Stimulated activated CD4-positive, alpha-beta T cell treated with anti-CD3 and anti-CD28 coated beads, Interleukin-4, amount 100 ng/mL, for 1 hour (primary cell): ENCODE measurements around the gene ZNF701.
"Not testable (repeated sequence)": the region's sequence is repeated elsewhere in the genome, so short reads cannot be mapped to it uniquely, and the experiment has no call there.

Experiments
- DNase-seq: peaks from one replicate; pipeline ENCODE4 v3.0.0-alpha.2; 2020

Gene ZNF701

GRCh38 chr19:52570000-52570861 lies at the start of gene ZNF701:
Gene ZNF701 (plus strand): TSS chr19:52570287. CDS start chr19:52574148, 3,861 bp downstream.
- peak; percentile 94 for DNase-seq

DNA sequence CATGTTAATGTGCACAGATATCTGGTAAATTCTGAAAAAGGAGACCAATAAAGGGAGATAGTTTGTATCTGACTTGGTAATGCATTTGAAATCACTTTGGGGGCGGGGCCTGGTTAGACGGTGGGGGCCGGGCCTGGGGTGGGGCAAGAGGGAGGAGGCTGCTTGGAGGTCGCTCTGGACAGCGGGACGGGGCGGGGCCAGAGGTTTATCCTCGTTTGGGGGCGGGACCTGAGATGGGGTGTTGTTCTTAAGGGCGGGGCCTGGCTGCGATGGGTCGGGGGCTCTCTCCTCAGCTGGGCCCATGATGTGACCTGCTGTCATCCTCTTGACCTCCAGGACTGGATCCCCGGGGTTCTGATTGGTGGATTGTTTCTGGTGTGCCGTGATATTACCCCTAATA lies 47.5 kb upstream of the ZNF701 start:
- DNase-seq = no peak

DNA sequence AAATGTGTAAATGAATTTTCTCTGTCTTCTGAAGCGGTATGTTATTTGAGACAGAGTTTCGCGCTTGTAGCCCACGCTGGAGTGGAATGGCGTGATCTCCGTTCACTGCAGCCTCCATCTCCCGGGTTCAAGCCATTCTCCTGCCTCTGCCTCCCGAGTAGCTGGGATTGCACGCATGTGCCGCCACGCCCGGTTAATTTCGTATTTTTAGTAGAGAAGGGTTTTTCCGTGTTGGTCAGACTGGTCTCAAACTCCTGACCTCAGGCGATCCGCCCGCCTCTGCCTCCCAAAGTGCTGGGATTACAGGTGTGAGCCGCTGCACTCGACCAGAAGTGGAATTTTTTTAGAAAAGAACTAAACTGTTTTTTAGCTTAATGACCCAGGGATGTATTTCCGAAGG lies 46.0 kb upstream of the ZNF701 start:
- no peak for DNase-seq

GRCh38 chr19:52527134-52527955 lies 42.7 kb upstream of the ZNF701 start, which contains the start of gene ZNF808:
Gene ZNF808 (plus strand): TSS chr19:52527668. CDS start chr19:52543285, 15,617 bp downstream.
- peak; percentile 98 for DNase-seq

DNA sequence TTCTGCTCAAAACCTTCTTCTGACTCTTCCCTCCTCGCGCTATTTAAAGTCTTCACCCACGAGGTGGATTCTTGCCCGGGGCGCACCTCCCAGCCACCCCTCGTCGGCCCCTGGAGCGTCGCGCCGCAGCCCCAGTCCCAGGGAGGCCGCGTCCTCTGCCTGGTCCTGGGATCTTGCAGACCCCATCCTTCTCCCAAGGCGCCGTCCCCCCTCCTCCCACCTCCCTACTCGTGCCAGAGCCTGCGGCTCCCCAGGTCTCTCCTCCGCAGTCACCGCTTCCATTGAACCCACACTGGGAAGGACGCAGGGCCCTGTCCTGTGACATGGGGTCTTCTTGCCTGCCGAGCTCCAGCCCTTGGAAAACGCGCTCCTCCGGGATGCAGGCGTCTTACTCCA lies 42.1 kb upstream of the ZNF701 start:
- no peak for DNase-seq

GRCh38 chr19:52532480-52532879 lies 37.6 kb upstream of the ZNF701 start:
- no peak for DNase-seq

DNA sequence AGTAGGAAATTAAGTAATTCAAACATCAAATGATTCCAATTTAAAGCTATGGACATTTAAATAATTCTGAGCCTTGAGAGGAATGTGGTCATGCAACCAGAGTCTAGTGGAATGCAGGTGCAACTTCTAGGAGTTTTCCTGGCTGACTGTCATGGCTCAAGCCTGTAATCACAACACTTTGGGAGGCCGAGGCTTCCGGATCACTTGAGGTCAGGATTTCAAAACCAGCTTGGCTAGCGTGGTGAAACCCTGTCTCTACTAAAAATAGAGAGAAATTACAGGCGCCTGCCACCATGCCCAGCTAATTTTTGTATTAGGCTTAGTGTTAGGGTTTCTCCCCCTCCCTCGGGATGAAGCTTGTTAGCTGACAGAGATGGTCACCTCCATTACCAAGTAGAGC lies 36.2 kb upstream of the ZNF701 start:
- DNase-seq = no peak

- peak; percentile 11 for DNase-seq
Measured at GRCh38 chr19:52535385-52535770, 34.7 kb upstream of the ZNF701 start.

DNA sequence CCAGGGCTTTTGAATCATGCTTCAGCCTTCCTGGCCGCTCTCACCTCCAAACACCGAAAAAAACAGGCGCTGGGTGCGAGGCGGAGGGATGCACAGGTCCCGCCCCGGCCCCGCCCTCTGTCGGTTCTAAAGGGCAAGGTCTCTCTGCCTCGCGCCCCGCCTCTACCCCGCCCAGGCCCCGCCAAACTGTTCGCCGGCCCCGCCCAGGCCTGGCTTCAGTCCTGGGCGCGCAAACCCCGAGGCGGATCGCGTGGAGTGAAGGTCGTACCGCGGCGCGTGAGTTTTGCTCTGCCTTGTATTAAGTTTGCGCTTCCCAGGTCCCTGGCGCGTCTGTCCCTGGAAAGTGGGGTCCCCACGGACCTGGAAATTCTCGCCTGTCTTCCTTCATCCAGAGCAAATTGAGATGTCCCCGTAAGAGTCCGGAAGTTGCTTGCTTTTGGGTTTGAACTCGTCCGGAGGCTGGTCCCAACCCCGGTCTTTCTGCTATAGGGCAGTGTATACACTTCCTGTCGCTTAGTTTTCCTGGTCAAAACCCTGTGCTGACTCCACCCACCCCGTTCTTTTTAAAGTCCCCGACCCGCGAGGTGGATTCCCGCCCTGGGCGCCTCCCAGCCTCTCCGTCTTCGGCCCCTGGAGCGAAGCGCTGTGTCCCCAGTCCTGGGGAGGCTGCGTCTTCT lies 34.2 kb upstream of the ZNF701 start:
- peak; percentile 94 for DNase-seq

DNA sequence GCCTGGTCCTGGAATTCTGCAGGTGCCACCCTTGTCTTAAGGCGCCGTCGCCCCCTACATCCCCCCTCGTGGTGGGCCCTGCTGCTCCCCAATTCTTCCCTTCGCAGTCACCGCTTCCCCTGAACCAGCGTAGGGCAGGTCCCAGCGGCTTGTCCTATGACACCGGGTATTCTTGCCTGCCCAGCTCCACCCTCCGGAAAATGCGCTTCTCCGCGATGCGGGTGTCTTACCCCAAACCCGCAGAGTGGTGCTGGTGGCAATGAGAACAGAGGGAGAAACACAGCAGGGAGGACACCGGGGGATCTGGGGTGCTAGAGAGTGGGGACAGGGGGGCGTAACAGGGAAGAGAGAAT lies 33.7 kb upstream of the ZNF701 start:
- DNase-seq = peak; percentile 30

- DNase-seq = not testable (repeated sequence)
Measured at GRCh38 chr19:52538815-52539214, 31.3 kb upstream of the ZNF701 start.

- DNase-seq = not testable (repeated sequence)
Measured at GRCh38 chr19:52541176-52541575, 28.9 kb upstream of the ZNF701 start.

GRCh38 chr19:52541608-52542007 lies 28.5 kb upstream of the ZNF701 start:
- no peak for DNase-seq

DNA sequence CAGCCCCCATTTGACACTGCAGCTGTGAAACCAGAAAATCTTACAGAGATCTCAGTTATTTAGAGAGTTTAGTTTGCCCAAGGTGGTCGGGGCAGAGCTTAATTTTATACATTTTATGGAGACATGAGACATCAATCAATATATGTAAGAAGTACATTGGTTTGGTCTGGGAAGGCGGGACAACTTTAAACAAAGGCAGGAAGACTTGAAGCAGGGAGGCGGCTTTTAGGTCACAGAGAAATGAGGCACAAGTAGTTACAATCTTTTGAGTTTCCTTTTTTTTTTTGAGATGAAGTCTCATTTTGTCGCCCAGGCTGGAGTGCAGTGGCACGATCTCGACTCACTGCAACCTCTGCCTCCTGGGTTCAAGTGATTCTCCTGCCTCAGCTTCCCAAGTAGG lies 27.5 kb upstream of the ZNF701 start:
- DNase-seq = not testable (repeated sequence)

DNA sequence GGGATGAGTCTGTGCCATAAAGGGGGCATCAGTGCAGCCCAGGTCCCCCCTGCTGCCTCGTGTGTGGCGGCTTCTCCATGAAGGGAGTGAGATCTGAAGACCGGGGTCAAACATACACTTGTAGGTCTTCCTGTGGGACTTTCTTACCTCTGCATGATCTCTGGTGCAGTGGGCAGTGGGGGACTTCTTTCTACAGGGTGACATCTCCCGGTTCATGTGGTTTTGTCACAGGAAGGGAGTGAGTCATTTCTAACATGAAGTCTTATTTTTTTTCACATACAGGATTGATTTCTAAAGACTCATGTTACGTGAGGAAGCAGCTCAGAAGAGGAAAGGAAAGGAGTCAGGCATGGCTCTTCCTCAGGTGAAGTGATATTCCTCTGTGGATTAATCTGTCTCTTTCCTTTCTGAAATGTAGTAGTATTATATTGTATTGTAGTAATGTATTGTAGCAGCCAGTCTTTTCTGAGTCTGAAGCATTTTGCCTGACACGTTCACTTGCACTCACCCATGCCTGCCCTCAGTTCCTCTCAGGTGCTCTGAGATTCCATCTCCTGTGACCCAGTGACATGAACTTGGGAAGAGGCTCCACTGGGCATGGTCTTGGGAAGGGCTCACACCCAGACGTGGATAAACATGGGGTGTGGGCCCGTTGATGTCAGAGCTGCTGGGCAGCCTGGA lies 27.0 kb upstream of the ZNF701 start:
- no peak for DNase-seq

GRCh38 chr19:52554216-52554971 lies 15.7 kb upstream of the ZNF701 start:
- no peak for DNase-seq

- DNase-seq = no peak
Measured at GRCh38 chr19:52557231-52557995, 12.7 kb upstream of the ZNF701 start.

DNA sequence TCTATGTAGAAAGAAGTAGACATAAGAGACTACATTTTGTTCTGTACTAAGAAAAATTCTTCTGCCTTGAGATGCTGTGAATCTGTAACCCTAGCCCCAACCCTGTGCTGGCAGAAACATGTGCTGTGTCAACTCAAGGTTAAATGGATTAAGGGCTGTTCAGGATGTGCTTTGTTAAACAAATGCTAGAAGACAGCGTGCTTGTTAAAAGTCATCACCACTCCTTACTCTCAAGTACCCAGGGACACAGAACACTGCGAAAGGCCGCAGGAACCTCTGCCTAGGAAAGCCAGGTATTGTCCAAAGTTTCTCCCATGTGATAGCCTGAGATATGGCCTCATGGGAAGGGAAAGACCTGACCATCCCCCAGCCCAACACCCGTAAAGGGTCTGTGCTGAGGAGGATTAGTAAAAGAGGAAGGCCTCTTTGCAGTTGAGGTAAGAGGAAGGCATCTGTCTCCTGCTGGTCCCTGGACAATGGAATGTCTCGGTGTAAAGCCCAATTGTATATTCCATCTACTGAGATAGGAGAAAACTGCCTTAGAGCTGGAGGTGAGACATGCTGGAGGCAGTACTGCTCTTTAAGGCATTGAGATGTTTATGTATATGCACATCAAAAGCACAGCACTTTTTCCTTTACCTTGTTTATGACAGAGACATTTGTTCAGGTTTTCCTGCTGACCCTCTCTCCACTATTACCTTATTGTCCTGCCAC lies 11.2 kb upstream of the ZNF701 start:
- DNase-seq = not testable (repeated sequence)

- DNase-seq = not testable (repeated sequence)
Measured at GRCh38 chr19:52561611-52562010, 8.5 kb upstream of the ZNF701 start.

- DNase-seq = no peak
Measured at GRCh38 chr19:52566121-52566520, 4.0 kb upstream of the ZNF701 start.
